ENCODE measurements around the gene DENR.
"Not testable (repeated sequence)": the region's sequence is repeated elsewhere in the genome, so short reads cannot be mapped to it uniquely, and the experiment has no call there.

The DENR gene, protein sequence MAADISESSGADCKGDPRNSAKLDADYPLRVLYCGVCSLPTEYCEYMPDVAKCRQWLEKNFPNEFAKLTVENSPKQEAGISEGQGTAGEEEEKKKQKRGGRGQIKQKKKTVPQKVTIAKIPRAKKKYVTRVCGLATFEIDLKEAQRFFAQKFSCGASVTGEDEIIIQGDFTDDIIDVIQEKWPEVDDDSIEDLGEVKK

DNA sequence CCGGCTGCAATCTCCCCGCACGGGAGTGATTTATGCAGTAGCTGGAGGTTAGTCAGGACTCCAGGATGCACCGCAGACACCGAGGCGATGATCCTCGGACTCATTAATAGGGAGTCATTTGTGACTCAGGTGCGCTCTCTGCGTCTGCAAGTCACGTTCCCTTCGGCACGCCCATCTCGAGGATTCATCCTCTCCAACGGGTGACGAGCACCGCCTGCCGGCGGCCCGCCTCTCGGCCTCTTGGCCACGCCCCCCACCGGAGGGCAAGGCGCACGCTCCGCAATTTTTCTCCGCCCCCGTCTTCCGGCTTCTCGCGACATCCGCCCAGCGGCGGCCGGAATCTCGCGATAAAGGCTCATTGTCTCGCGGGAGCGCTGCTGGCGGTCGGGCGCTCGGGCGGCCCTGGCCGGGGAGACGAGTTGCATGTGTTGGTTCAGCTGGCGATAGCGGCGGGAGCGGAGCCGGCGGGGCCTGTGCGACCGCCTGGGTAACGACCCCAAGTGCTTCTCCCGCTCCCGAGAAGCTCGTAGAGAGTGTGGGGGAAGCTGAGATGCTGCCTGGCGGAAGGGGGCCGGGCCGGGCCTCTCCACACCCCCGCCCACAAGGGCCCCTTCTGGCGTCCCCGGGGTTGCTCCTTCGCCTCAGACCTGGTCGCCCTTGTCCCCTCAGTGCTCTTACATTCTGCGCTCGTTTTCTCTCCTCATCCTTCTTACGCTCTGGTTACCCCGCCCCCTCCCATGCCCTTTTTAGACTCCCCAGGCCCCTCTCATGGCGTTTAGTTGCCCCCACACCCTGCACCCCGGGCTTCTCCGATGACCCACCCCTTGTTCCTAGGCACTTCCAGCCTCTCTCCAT is at the start of gene DENR:
TSS of gene DENR (plus strand) at position 361 of the 855 bp plus-strand sequence. CDS start 878 bp downstream, outside the sequence.
- TF ChIP-seq, protein P1, sequence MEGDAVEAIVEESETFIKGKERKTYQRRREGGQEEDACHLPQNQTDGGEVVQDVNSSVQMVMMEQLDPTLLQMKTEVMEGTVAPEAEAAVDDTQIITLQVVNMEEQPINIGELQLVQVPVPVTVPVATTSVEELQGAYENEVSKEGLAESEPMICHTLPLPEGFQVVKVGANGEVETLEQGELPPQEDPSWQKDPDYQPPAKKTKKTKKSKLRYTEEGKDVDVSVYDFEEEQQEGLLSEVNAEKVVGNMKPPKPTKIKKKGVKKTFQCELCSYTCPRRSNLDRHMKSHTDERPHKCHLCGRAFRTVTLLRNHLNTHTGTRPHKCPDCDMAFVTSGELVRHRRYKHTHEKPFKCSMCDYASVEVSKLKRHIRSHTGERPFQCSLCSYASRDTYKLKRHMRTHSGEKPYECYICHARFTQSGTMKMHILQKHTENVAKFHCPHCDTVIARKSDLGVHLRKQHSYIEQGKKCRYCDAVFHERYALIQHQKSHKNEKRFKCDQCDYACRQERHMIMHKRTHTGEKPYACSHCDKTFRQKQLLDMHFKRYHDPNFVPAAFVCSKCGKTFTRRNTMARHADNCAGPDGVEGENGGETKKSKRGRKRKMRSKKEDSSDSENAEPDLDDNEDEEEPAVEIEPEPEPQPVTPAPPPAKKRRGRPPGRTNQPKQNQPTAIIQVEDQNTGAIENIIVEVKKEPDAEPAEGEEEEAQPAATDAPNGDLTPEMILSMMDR (conservative IDR thresholded peaks at IDR 0.05; ENCODE audit: low read depth, low read length), result peak; percentile 85
- DNase-seq (ENCODE audit: low read depth), result peak; percentile 65
- peak within 1 kb of the TSS; percentile 80 for H3K4me3 ChIP-seq (ENCODE audit: low read length)

DNA sequence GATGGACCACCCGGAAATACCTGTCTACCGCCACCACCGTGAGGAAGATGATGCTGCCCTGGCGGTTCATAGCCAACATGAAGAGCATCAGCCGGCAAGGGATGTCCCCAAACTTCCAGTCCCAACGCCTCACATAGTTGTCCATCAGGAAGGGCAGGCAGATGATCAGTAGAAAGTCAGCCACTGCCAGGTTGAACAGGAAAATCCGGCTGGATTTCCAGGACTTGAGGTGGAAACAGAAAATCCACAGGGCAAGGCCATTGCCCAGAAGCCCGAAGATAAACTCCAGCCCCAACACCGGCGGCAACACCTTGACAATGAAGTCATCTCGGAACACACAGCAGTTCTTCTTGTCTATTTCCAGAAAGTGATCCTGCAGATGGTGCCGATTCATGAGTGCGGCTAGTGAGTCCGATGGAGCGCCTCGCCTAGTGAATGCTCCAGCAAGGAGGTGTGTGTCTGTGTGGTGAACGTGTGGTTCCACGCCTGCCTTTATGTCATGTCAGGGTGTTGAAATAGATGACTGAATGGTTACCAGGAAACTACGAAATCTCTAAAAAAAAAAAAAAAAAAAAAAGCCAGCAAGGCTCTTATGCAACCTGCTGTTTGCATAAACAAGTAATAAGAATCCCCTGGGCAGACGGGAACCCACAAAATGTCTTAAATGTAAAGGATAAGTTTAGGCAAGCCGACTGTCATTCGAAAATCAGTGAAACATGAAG is 49.6 kb upstream of the DENR start, which contains the start of gene HCAR2:
TSS of gene HCAR2 (minus strand) at position 468 of the 722 bp plus-strand sequence. CDS start at position 394, 74 bp downstream.
- H3K4me3 ChIP-seq (ENCODE audit: low read length); DNase-seq (ENCODE audit: low read depth): not testable (repeated sequence)

DNA sequence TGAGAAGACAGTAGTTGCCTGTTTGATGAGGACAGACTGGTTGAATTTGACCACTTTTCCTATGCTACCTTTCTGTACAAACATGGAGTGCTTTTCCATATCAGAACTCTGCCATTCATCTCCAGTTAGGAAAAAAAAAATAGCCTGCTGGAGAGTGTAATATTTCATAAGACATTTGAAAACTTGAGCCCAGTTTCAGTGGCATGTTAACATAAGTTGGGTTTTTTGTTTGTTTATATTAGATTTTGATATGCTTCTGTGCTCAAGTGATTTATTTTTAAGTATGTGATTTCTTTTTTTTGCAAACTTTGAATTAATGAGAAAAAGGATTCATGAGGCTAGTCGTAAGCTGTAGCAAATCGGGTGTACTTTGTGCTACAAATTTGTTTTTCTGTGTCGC is 48.8 kb upstream of the DENR start:
- DNase-seq (ENCODE audit: low read depth); H3K4me3 ChIP-seq (ENCODE audit: low read length): not testable (repeated sequence)

DNA sequence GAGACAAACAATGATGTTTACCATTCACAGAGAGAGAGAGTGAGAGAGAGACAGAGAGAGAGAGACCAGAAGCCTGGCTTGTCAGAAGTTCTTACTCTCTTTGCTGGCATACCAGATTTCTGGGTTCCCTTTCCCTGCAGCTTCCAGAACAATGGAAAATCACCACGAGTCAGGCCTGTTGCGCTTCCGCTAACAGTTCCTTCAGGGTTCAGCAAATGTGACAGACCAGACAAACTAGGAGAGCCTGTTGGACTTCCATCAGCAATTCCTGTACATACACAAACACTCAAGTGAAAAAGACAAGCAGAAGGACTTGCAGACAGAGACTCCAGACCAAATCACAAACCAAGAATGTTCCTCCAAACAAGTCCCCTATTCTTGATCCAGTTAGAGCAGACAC is 43.3 kb upstream of the DENR start:
- H3K4me3 ChIP-seq (ENCODE audit: low read length); DNase-seq (ENCODE audit: low read depth): not testable (repeated sequence)

DNA sequence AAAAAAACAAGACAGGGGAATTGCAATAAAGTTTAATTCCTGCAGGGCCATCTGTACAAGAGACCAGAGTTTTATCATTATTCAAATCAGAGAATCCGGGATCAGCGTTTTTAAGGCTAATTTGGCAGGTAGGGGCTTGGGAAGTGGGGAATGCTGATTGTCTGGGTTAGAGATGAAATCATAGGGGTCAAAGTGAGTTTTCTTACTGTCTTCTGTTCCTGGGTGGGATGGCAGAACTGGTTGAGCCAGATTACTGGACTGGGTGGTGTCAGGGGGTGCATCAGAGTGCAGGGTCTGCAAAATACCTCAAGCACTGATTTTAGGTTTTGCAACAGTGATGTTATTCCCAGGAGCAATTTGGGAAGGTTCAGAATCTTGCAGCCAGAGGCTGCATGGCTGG is 42.3 kb upstream of the DENR start:
- H3K4me3 ChIP-seq (ENCODE audit: low read length); DNase-seq (ENCODE audit: low read depth): not testable (repeated sequence)

DNA sequence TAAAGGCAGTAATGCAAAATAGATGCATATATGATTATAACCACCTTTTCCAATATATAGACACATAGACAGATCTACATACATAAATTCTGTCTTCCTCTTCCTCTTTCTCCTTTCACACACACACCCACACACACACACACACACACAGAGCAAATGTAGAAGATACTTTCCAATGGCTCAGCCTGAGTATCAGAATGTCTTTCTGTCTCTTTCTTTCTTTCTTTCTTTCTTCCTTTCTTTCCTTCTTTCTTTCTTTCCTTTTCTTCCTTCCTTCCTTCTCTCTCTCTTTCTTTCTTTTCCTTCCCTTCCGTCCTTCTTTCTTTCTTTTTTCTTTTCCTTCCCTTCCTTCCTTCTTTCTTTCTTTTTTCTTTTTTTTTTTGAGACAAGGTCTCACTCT is 41.4 kb upstream of the DENR start:
- not testable (repeated sequence) for H3K4me3 ChIP-seq (ENCODE audit: low read length); DNase-seq (ENCODE audit: low read depth)

DNA sequence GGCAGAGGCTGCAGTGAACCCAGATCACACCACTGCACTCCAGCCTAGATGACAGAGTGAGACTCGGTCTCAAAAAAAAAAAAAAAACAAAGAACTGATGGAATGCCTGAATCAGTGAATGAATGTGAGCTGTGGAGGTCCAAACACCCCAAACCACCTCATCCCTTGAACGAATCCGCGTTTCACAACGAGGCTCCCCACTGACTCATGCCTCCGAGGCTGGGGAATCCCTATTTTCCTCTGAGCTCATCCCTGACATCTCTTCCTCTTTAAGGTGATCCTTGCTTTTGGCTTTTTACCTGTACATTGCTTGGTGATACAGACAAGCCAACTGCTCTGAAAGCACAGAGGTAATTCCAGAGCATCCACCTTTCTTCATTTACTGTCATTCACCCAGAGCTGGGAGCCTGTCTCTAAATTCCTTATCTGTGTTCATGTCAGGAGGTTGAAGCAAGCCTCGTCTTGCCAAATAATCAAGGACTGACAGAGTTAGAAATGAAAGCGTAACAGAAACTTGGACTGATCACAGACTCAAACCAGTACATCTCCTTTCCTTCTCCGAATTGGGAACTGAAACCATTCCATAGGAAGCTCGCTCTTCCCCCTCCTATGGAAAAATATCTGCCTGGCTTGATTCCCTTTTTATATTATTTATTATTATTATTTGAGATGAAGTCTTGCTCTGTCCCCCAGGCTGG is 39.0 kb upstream of the DENR start:
- not testable (repeated sequence) for DNase-seq (ENCODE audit: low read depth); H3K4me3 ChIP-seq (ENCODE audit: low read length)

DNA sequence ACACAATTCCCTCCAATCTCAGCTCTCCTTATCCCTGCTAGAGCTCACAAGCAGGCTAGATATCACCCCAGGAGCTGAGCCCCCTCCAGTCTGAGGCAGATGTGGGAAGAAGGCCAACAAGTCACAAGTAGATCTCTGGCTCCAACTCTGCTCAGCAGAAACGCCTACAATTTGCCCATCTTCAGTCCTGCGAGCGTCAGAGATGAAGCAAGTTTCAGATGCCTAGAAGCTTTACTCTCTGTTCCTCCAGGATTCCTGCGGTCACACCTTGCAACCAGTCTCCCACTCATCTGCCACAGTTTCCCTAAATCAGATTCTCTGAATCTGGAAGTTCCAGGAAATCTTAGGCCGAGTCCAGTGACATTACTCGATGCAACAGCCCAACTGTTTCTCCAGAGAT is 37.4 kb upstream of the DENR start:
- DNase-seq (ENCODE audit: low read depth); H3K4me3 ChIP-seq (ENCODE audit: low read length): not testable (repeated sequence)

DNA sequence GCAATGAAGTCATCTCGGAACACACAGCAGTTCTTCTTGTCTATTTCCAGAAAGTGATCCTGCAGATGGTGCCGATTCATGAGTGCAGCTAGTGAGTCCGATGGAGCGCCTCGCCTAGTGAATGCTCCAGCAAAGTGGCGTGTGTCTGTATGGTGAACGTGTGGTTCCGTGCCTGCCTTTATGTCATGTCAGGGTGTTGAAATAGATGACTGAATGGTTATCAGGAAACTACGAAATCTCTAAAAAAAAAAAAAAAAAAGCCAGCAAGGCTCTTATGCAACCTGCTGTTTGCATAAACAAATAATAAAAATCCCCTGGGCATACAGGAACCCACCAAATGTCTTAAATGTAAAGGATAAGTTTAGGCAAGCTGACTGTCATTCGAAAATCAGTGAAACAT is 36.0 kb upstream of the DENR start, which contains the start of gene HCAR3:
TSS of gene HCAR3 (minus strand) at position 154 of the 400 bp plus-strand sequence. CDS start at position 80, 74 bp downstream.
- not testable (repeated sequence) for DNase-seq (ENCODE audit: low read depth); H3K4me3 ChIP-seq (ENCODE audit: low read length)

DNA sequence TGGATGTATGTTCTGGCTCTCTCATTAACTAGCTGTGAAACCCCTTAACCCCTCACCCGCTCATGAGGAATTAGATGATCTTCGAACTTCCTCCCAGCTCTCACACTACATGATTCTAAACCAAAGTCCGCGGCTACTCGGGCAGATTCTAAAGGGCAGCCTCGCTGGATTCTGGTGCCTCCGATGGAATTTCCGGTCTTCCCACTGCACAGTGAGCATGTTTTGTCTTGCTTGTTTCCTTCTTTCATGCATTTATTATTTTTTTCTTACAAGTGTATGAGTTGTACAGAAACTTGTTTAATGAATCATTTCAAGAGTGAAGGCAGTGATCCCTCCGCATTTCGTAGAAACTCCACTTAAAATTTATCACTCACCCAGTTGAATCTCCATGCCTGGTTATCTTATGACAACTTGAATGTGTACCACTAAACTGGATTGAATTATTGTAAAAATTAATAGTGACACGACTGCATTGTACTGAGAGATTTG is 31.5 kb upstream of the DENR start:
- H3K4me3 ChIP-seq (ENCODE audit: low read length), result no peak overlapping the region
- TF ChIP-seq, protein P1 (conservative IDR thresholded peaks at IDR 0.05; ENCODE audit: low read depth, low read length), result no peak
- no peak for DNase-seq (ENCODE audit: low read depth)

DNA sequence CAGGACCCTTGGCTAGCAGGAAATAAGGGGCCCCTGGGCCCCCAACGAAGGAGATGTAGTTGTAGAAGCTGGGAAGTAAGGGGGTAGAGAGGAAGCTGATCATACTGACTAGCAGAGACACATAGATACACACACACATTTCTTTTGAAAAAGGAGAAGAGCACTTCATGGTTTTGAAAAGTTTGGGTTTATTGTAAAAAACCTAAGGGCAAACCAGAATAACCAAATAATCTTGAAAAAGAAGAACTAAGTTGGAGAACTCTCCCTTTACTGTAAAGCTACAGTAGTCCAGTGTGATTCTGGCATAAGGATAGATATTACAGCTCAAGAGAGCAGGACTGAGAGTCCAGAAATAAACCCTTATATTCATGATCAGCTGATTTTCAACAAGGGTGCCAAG is 30.2 kb upstream of the DENR start:
- no peak for DNase-seq (ENCODE audit: low read depth)
- H3K4me3 ChIP-seq (ENCODE audit: low read length), result no peak overlapping the region
- TF ChIP-seq, protein P1 (conservative IDR thresholded peaks at IDR 0.05; ENCODE audit: low read depth, low read length), result no peak

All from retinal pigment epithelial cell (primary cell).